Subcutaneous adipose tissue (tissue), 4 donors: ENCODE measurements around the gene GMDS. TPM values are rescaled to one million over a fixed set of nuclear protein-coding genes. Genes with fewer than 3 reads are reported as not detected.

Experiments
- total RNA-seq, 4 donors: library from RNA; depleted of rRNA; stranded (reverse); fragments of >200 nt; gene quantifications; one replicate each; pipeline ENCODE4 v1.1.0, GENCODE V29; 2016
- TF ChIP-seq, protein P1 (sequence below): fragments of 450-650 bp; IDR thresholded peaks from one replicate; pipeline ENCODE4 v1.5.1; 2016; ENCODE audit warnings: low read depth, mild to moderate bottlenecking, control low read depth, antibody characterized with exemption, moderate library complexity

GMDS gene
- 10 to 100 TPM; 10.1 to 17.3 (median 13.9) TPM for total RNA-seq

DNA sequence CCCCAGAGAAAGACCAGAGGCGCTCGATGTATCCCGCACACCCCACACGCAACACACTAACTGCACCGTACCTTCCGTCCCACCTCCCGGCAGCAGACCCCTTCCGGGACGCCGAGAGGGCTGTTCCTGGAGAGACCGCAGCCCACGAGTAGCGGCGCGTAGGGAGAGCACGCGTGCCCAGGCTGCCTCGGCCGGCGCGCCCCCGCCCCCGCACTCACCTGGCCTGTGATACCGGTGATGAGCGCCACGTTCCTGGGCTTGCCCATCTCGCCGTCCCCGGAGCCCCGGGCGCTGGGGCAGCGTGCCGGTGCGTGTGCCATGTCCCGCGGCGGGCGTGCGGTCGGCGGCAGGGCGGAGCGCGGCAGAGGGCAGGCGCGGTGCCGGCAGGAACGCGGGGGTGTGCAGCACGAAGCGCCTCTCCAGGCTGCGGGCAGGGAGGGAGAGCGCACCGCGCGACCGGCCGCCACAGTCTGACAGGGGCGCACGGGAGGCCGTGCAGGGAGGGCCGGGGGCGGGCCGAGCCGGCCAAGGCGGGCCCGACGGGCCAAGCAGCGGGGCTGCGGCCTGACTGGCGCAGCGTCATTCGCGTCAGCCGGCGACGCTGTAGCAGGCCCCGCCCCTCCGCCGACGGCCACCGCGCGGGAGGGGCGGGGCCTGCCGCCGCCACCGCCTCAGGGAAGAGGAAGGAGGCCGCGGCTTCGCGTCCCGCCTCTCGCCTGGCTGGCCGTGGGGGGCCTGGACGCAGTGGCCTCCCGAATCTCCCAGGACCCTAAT lies at the start of gene GMDS:
Gene GMDS, minus strand, starts transcription at position 503 of the 774 bp plus-strand sequence.
- TF ChIP-seq, protein P1, sequence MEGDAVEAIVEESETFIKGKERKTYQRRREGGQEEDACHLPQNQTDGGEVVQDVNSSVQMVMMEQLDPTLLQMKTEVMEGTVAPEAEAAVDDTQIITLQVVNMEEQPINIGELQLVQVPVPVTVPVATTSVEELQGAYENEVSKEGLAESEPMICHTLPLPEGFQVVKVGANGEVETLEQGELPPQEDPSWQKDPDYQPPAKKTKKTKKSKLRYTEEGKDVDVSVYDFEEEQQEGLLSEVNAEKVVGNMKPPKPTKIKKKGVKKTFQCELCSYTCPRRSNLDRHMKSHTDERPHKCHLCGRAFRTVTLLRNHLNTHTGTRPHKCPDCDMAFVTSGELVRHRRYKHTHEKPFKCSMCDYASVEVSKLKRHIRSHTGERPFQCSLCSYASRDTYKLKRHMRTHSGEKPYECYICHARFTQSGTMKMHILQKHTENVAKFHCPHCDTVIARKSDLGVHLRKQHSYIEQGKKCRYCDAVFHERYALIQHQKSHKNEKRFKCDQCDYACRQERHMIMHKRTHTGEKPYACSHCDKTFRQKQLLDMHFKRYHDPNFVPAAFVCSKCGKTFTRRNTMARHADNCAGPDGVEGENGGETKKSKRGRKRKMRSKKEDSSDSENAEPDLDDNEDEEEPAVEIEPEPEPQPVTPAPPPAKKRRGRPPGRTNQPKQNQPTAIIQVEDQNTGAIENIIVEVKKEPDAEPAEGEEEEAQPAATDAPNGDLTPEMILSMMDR: no peak

DNA sequence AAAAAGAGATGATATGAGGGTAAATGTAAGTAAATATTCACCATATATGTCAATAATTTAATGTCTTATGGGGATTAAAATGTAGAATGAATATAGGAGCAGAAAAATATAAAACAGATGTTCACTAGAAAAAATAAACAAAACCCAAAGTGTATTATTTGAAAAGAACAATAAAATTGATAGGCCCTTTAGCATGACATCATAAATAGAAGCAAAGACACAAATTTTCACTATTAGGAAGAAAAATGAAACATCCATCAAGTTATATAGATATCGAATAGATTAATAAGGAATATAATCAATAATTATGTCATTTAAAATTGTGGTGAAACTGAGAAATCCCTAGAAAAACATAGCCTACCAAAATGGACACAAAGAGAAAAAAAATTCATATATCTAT lies 40.1 kb upstream of the GMDS start:
- TF ChIP-seq, protein P1: no peak

DNA sequence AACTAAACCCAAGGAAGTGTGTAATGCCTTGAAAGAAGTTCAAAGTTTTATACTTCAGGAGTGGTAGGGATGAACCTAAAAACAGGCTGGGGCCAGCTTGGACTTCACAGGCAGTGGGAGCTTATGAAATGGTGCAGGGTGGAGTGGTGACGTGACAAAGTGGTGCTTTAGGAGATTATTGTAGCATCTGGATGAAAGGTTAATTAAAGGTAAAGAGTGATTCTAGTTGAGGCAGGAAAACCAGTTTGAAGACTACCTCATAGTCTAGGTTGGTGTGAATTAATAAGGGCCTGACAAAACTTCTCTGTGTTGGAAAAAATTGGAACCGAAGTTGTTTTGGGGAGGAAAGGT lies 30.5 kb upstream of the GMDS start:
- TF ChIP-seq, protein P1: no peak

DNA sequence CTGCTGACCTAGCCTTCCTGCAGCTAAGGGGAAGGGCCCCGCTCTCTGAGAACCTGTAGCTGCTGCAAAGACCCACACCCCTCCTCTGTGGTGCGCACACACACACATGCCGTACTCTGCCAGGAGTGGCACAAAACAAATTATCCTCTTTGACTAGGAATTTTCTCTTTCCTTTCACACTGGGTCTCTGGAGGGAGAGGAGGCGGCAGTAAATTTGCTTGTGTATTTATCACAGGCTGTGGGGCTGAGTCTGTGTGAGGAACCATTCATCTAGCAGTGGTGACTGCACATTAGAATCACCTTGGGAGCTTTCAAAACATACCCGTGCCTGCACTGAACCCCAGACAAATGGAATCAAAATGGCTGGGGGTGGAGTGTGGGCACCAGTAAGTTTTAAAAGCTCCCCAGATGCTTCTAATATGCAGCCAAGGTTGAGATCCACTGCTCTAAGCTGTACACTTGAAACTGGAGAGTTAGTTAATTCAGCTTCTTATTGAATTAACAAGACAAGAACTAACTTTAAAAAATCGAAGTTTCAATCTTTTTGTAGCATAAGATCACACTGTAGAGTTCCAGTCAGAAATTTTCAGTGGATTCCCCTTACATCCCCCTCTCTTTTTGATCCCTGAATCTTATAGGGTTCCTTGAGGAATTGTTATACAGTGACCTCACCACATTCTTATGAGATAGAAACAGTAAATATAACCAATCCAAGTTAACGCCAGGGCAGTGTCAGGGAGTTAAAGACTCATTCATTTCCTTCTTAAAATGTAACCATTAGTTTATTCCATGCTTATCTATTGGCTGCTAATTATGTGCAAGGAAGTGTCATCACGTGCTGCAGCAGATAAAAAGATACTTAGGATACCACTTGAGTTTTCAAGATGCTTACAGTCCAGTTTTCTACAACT lies 29.8 kb upstream of the GMDS start:
- TF ChIP-seq, protein P1: no peak

DNA sequence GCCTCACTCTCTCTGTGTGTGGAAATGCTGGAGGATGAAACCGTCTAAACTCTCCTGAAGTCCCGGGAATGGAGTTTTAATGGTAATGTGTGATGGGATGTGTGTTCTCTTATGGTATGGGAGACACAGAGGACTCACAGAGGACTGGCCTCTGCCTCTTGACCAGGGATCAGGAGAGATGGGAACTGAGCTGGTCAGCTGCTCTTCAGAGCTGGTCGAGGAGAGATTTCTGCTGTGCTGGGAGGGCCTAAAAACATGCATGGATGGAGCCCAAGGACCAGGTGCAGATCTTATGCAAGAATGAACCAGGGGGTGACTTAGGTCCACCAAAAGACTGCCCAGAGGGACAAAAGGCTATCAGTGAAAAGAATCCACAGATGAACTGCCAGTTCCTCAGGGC lies 27.3 kb upstream of the GMDS start:
- TF ChIP-seq, protein P1: no peak

DNA sequence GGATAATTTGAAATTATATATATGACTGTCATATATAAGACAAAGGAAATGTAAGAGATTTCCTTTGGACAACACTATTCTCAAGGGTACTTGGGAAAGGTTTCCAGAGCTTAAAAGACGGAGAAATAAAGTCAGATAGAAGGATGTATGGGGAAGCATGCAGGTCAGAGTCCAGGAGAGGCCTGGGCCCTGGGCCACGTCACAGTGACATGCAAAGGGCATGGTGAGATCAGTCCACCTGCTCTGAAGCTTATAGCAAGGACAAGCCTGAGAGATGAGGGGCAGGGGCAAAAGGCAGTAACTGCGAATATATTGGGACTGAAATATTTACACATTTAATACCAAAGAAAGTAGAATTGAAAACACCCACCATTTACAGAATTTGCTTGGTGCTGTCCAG lies 24.6 kb upstream of the GMDS start:
- TF ChIP-seq, protein P1: no peak

DNA sequence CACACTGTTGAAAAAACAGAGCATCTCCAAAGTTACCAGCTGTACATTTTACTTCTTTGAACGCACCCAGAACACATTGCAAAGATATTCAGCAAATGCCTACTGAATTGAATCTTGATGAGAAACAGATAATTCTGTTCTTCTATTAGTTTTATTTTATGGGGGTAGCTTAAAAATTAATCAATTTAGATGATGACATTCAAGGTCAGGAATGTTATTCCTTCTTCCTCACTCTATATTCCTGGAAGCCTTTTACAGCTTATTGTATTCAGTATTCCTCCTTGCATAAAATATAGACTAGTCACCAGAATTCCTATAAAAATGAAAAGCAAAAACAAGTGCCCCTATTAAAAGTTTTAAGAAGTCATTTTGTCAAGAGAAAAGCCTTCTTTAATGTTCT lies 21.4 kb upstream of the GMDS start:
- TF ChIP-seq, protein P1: no peak
